ENCODE measurements around the gene LIPJ.

The LIPJ gene

GRCh38 chr10:88623835-88624234 lies 37.3 kb downstream of the LIPJ start:
- no peak for TF ChIP-seq FOXM1 (IDR thresholded peaks at IDR 0.05; ENCODE audit: borderline replicate concordance, low read depth)
- TF ChIP-seq YY1 (IDR thresholded peaks at IDR 0.05; ENCODE audit: low read depth), result no peak
- TF ChIP-seq MAX (IDR thresholded peaks at IDR 0.05), result no peak
- TF ChIP-seq CEBPB (IDR thresholded peaks at IDR 0.05), result no peak
- no peak for TF ChIP-seq ZBTB7A (IDR thresholded peaks at IDR 0.05; ENCODE audit: low read depth)
- no peak for TF ChIP-seq REST (IDR thresholded peaks at IDR 0.05; ENCODE audit: low read depth)
- no peak for TF ChIP-seq USF1 (IDR thresholded peaks at IDR 0.05)
- TF ChIP-seq TCF12 (IDR thresholded peaks at IDR 0.05; ENCODE audit: low read depth), result no peak
- TF ChIP-seq CREB1 (IDR thresholded peaks at IDR 0.05; ENCODE audit: low read depth), result no peak
- TF ChIP-seq EGR1 (IDR thresholded peaks at IDR 0.05), result no peak
- TF ChIP-seq TEAD4 (IDR thresholded peaks at IDR 0.05), result no peak
- TF ChIP-seq TAF1 (IDR thresholded peaks at IDR 0.05; ENCODE audit: low read depth), result no peak
- no peak for TF ChIP-seq RAD21 (IDR thresholded peaks at IDR 0.05; ENCODE audit: low read depth)
- no peak for TF ChIP-seq EP300 (IDR thresholded peaks at IDR 0.05; ENCODE audit: borderline replicate concordance)
- no peak for TF ChIP-seq NFIC (IDR thresholded peaks at IDR 0.05)

GRCh38 chr10:88624840-88625239 lies 38.3 kb downstream of the LIPJ start:
- no peak for TF ChIP-seq EGR1 (IDR thresholded peaks at IDR 0.05)
- no peak for TF ChIP-seq NFIC (IDR thresholded peaks at IDR 0.05)
- no peak for TF ChIP-seq USF1 (IDR thresholded peaks at IDR 0.05)
- TF ChIP-seq ZBTB7A (IDR thresholded peaks at IDR 0.05; ENCODE audit: low read depth), result no peak
- TF ChIP-seq FOXM1 (IDR thresholded peaks at IDR 0.05; ENCODE audit: borderline replicate concordance, low read depth), result no peak
- TF ChIP-seq TEAD4 (IDR thresholded peaks at IDR 0.05), result no peak
- TF ChIP-seq TAF1 (IDR thresholded peaks at IDR 0.05; ENCODE audit: low read depth), result no peak
- TF ChIP-seq CREB1 (IDR thresholded peaks at IDR 0.05; ENCODE audit: low read depth), result no peak
- no peak for TF ChIP-seq CEBPB (IDR thresholded peaks at IDR 0.05)
- no peak for TF ChIP-seq REST (IDR thresholded peaks at IDR 0.05; ENCODE audit: low read depth)
- no peak for TF ChIP-seq TCF12 (IDR thresholded peaks at IDR 0.05; ENCODE audit: low read depth)
- no peak for TF ChIP-seq MAX (IDR thresholded peaks at IDR 0.05)
- TF ChIP-seq YY1 (IDR thresholded peaks at IDR 0.05; ENCODE audit: low read depth), result no peak
- no peak for TF ChIP-seq RAD21 (IDR thresholded peaks at IDR 0.05; ENCODE audit: low read depth)
- no peak for TF ChIP-seq EP300 (IDR thresholded peaks at IDR 0.05; ENCODE audit: borderline replicate concordance)

- TF ChIP-seq TCF12 (IDR thresholded peaks at IDR 0.05; ENCODE audit: low read depth) (no peak), EP300 (IDR thresholded peaks at IDR 0.05; ENCODE audit: borderline replicate concordance) (no peak), YY1 (IDR thresholded peaks at IDR 0.05; ENCODE audit: low read depth) (no peak), CEBPB (IDR thresholded peaks at IDR 0.05) (no peak), USF1 (IDR thresholded peaks at IDR 0.05) (no peak), MAX (IDR thresholded peaks at IDR 0.05) (no peak), REST (IDR thresholded peaks at IDR 0.05; ENCODE audit: low read depth) (no peak)
Observed at GRCh38 chr10:88640186-88640585, 53.6 kb downstream of the LIPJ start.

GRCh38 chr10:88642209-88642608 lies 55.6 kb downstream of the LIPJ start:
- TF ChIP-seq CEBPB (IDR thresholded peaks at IDR 0.05), result no peak

Data from Ishikawa (cell line).